ENCODE data around the gene IL17A. TPM values are rescaled to one million over a fixed set of nuclear protein-coding genes. Genes with fewer than 3 reads are reported as not detected.
"Not testable (repeated sequence)": the region's sequence is repeated elsewhere in the genome, so short reads cannot be mapped to it uniquely, and the experiment has no call there.

IL17A gene
- total RNA-seq, 1 donor from 2014 or later, result not detected

DNA sequence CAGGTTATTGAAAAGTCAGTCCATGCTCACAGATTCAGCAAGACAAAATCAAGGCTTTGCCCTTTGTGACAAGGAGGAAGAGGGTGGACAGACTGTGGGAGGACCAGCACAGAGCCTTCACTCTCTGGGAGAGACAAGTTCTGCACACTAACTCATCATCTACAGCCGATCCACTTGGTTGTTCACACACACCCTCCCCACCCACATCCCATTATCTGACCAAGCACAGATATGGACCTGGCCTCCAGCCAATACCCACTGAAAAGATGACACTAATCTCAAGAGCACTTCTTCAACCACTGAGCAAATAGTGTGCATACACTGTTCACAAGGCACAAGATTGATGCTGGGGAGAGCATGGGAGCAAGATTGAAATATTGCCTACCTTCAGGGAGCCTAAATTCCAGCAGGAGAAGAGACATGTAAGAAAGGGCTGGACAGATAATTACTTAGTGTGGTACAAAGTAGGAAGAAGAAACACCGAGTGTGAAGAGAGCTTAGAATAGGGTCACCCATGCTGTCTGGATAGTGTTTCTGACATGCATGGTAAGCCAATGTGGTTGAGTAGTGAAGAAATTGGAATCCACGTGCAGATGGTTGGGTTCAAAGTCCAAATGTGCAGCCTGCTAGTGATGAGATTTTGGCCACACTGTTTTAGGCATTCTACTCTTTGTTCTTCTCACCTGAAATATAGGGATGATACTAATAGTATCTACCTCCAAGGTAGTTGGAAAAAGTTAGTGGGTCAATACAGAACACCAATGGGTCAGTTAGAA is 21.7 kb upstream of the IL17A start:
- Mint-ChIP-seq H3K27me3 (peaks cover 7% of the 10 kb centered on the region), H3K9me3 (ENCODE audit: low read depth) (peaks cover 17% of the 10 kb centered on the region), H3K36me3 (ENCODE audit: insufficient read depth) (no peaks in the 10 kb centered on the region), H3K27ac (no peak overlapping the region), H3K4me3 (ENCODE audit: low read depth) (no peak overlapping the region), H3K4me1 (ENCODE audit: low read depth) (no peaks in the 10 kb centered on the region)
- TF ChIP-seq, protein P1, sequence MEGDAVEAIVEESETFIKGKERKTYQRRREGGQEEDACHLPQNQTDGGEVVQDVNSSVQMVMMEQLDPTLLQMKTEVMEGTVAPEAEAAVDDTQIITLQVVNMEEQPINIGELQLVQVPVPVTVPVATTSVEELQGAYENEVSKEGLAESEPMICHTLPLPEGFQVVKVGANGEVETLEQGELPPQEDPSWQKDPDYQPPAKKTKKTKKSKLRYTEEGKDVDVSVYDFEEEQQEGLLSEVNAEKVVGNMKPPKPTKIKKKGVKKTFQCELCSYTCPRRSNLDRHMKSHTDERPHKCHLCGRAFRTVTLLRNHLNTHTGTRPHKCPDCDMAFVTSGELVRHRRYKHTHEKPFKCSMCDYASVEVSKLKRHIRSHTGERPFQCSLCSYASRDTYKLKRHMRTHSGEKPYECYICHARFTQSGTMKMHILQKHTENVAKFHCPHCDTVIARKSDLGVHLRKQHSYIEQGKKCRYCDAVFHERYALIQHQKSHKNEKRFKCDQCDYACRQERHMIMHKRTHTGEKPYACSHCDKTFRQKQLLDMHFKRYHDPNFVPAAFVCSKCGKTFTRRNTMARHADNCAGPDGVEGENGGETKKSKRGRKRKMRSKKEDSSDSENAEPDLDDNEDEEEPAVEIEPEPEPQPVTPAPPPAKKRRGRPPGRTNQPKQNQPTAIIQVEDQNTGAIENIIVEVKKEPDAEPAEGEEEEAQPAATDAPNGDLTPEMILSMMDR (IDR thresholded peaks at IDR 0.05; ENCODE audit: unreplicated experiment), result no peak
- no peak for DNase-seq (ENCODE audit: low spot score, unreplicated experiment)

DNA sequence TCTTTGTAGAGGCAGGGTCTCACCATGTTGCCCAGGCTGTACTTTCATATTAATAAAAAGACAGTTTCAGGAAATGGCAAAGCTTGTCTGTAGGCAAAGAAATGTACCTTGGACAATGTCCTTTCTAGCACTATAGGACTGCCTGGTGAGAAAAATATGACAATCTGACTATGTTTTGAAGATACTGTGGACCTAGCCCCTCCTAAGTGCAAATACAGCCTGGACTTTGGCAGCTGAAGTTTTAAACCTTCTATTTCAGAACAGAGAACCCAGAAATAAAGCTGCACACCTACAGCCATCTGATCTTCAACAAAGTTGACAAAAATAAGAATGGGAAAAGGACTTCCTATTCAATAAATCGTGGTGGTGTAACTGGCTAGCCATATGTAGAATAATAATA is 18.9 kb upstream of the IL17A start:
- Mint-ChIP-seq H3K27ac (no peak overlapping the region), H3K27me3 (peaks cover 13% of the 10 kb centered on the region)
- DNase-seq (ENCODE audit: low spot score, unreplicated experiment), result no peak

DNA sequence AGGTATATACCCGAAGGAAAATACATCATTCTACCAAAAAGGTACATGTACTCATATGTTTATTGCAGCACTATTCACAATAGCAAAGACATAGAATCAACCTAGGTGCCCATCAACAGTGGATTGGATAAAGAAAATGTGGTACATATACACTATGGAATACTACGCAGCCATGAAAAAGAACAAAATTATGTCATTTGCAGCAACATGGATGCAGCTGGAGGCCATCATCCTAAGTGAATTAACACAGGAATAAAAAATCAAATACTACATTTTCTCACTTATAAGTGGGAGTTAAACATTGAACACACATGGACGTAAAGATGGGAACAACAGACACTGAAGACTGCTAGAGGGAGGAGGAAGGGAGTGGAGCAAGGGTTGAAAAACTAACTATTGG is 17.8 kb upstream of the IL17A start:
- H3K9me3 Mint-ChIP-seq (ENCODE audit: low read depth); H3K27ac Mint-ChIP-seq; DNase-seq (ENCODE audit: low spot score, unreplicated experiment); H3K36me3 Mint-ChIP-seq (ENCODE audit: insufficient read depth); H3K4me1 Mint-ChIP-seq (ENCODE audit: low read depth); H3K4me3 Mint-ChIP-seq (ENCODE audit: low read depth): not testable (repeated sequence)
- H3K27me3 Mint-ChIP-seq, result peaks cover 13% of the 10 kb centered on the region

More for the DNA sequence above, 18.9 kb upstream of the IL17A start:
- Mint-ChIP-seq H3K4me1 (ENCODE audit: low read depth) (no peaks in the 10 kb centered on the region), H3K36me3 (ENCODE audit: insufficient read depth) (no peaks in the 10 kb centered on the region), H3K9me3 (ENCODE audit: low read depth) (peaks cover 9% of the 10 kb centered on the region), H3K4me3 (ENCODE audit: low read depth) (no peak overlapping the region)
- TF ChIP-seq, protein P1 (IDR thresholded peaks at IDR 0.05; ENCODE audit: unreplicated experiment), result no peak

DNA sequence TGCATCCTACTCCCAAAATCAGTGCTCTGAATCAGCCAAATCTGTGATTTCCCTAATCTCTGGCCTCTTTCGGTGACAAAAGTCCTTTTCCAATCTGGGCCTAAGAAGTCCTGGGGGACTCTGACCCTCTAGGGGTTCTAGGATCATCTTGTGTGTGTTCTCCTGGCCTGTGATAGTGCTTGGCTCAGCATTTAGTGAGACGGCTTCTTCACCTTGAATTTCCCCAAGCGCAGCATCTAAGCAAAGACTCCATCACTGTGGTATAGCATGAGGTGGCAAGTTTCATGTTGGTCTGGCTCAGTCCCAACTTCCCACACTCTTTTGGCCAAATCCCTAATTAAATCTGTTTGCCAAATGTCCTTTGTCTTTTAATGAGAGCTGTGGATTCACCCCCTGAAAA is 12.1 kb upstream of the IL17A start:
- peaks cover 4% of the 10 kb centered on the region for H3K9me3 Mint-ChIP-seq (ENCODE audit: low read depth)
- H3K4me1 Mint-ChIP-seq (ENCODE audit: low read depth), result no peaks in the 10 kb centered on the region
- H3K27ac Mint-ChIP-seq, result peak overlapping the region; percentile 38
- no peak for DNase-seq (ENCODE audit: low spot score, unreplicated experiment)
- no peak overlapping the region for H3K4me3 Mint-ChIP-seq (ENCODE audit: low read depth)
- no peaks in the 10 kb centered on the region for H3K36me3 Mint-ChIP-seq (ENCODE audit: insufficient read depth)
- TF ChIP-seq, protein P1 (IDR thresholded peaks at IDR 0.05; ENCODE audit: unreplicated experiment), result no peak
- peaks cover 16% of the 10 kb centered on the region for H3K27me3 Mint-ChIP-seq

DNA sequence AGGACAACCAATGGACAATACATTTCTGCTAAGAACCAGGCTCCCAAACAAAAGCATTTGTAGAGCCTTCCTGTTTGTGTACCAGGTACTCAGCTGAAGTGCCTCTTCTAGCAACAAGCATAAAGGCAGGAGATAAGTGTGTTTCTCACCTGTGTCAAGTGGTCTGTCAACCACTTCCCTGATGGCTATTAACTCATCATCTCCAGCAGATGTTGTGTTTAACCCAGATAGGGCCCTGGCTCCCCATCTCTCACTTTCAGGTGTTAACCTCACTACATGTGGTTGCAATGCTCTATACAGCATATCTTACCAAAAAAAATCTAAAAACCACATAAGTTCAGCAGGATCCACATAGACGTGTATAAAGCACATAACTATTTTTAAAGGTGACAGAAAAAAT is 9.6 kb upstream of the IL17A start:
- H3K4me3 Mint-ChIP-seq (ENCODE audit: low read depth), result no peak overlapping the region
- peaks cover 15% of the 10 kb centered on the region for H3K27me3 Mint-ChIP-seq
- no peaks in the 10 kb centered on the region for H3K36me3 Mint-ChIP-seq (ENCODE audit: insufficient read depth)
- DNase-seq (ENCODE audit: low spot score, unreplicated experiment), result no peak
- H3K27ac Mint-ChIP-seq, result no peak overlapping the region
- TF ChIP-seq, protein P1 (IDR thresholded peaks at IDR 0.05; ENCODE audit: unreplicated experiment), result no peak
- H3K4me1 Mint-ChIP-seq (ENCODE audit: low read depth), result no peaks in the 10 kb centered on the region
- H3K9me3 Mint-ChIP-seq (ENCODE audit: low read depth), result no peaks in the 10 kb centered on the region

DNA sequence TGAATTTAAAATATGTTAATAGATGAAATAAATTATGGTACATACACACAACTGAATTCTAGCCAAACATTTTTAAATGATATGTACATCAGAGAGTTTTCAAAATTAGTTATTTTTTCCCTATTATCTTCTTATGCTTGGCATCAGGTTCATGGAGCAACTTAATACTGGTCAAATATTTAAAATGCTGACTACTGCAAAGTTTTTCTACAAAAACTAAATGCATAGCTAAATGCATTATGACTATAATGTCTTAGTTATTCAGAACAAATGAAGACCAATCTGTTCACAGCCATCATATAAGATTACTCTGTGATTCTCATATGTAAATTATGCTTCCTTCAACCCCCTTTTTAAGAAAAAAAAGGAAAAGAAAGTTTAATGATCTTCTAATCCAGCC is 8.2 kb upstream of the IL17A start:
- H3K9me3 Mint-ChIP-seq (ENCODE audit: low read depth), result no peaks in the 10 kb centered on the region
- no peak overlapping the region for H3K4me3 Mint-ChIP-seq (ENCODE audit: low read depth)
- no peak for DNase-seq (ENCODE audit: low spot score, unreplicated experiment)
- no peak overlapping the region for H3K27ac Mint-ChIP-seq
- no peaks in the 10 kb centered on the region for H3K36me3 Mint-ChIP-seq (ENCODE audit: insufficient read depth)
- no peaks in the 10 kb centered on the region for H3K4me1 Mint-ChIP-seq (ENCODE audit: low read depth)
- H3K27me3 Mint-ChIP-seq, result peaks cover 22% of the 10 kb centered on the region
- TF ChIP-seq, protein P1 (IDR thresholded peaks at IDR 0.05; ENCODE audit: unreplicated experiment), result no peak
